Measurements from ENCODE around the gene HSD17B4. TPM values are rescaled to one million over a fixed set of nuclear protein-coding genes. Genes with fewer than 3 reads are reported as not detected.

Gene HSD17B4
- total and polyA plus RNA-seq, 2 of the 13 experiments (the other 11 are each of a cell fraction or from before 2014, with no cell fraction given) = 178 to 399 TPM

- TF ChIP-seq ZNF749 (CRISPR knock-in tag; IDR thresholded peaks at IDR 0.05; ENCODE audit: borderline replicate concordance) (0 out of 2 replicates have a peak, but pooled peaks have one; percentile 41), ZNF496 (CRISPR knock-in tag; IDR thresholded peaks at IDR 0.05; ENCODE audit: insufficient replicate concordance) (no peak), PAWR (CRISPR knock-in tag; IDR thresholded peaks at IDR 0.05; ENCODE audit: borderline replicate concordance) (no peak), KDM2A (CRISPR knock-in tag; IDR thresholded peaks at IDR 0.05; ENCODE audit: borderline replicate concordance, low read depth) (peak; percentile 87; the same call in 1 of the 2 replicates), REXO4 (CRISPR knock-in tag; IDR thresholded peaks at IDR 0.05; ENCODE audit: borderline replicate concordance) (no peak), ZNF343 (CRISPR knock-in tag; IDR thresholded peaks at IDR 0.05) (no peak), SIN3B (IDR thresholded peaks at IDR 0.05; ENCODE audit: low read length) (no peak), PBX2 (CRISPR knock-in tag; IDR thresholded peaks at IDR 0.05) (no peak), ZBTB1 (CRISPR knock-in tag; IDR thresholded peaks at IDR 0.05; ENCODE audit: borderline replicate concordance) (no peak), CAMTA2 (CRISPR knock-in tag; IDR thresholded peaks at IDR 0.05; ENCODE audit: borderline replicate concordance) (no peak), YY1 (IDR thresholded peaks at IDR 0.05; ENCODE audit: insufficient read depth, insufficient replicate concordance, low read depth, low read length) (peak; percentile 74), ZNF33A (CRISPR knock-in tag; IDR thresholded peaks at IDR 0.05; ENCODE audit: borderline replicate concordance) (no peak), ZNF337 (CRISPR knock-in tag; IDR thresholded peaks at IDR 0.05; ENCODE audit: borderline replicate concordance, low read depth) (no peak), ATM (IDR thresholded peaks at IDR 0.05; ENCODE audit: borderline replicate concordance) (no peak), FOXK1 (CRISPR knock-in tag; IDR thresholded peaks at IDR 0.05; ENCODE audit: borderline replicate concordance, low read depth) (no peak), ZMYM4 (CRISPR knock-in tag; IDR thresholded peaks at IDR 0.05) (peak; percentile 85), MXI1 (IDR thresholded peaks at IDR 0.05; ENCODE audit: borderline replicate concordance, low read depth, low read length) (peak; percentile 55; the same call in 1 of the 3 replicates), REL (CRISPR knock-in tag; conservative IDR thresholded peaks at IDR 0.05) (peak; percentile 65), ZNF256 (CRISPR knock-in tag; conservative IDR thresholded peaks at IDR 0.05) (no peak), BRD4 (CRISPR knock-in tag; IDR thresholded peaks at IDR 0.05) (peak; percentile 67; the same call in 1 of the 2 replicates), FOXK2 (IDR thresholded peaks at IDR 0.05) (no peak), SPEN (CRISPR knock-in tag; IDR thresholded peaks at IDR 0.05; ENCODE audit: low read depth) (peak; percentile 47; the same call in 1 of the 2 replicates)
- TF ChIP-seq, protein P1, sequence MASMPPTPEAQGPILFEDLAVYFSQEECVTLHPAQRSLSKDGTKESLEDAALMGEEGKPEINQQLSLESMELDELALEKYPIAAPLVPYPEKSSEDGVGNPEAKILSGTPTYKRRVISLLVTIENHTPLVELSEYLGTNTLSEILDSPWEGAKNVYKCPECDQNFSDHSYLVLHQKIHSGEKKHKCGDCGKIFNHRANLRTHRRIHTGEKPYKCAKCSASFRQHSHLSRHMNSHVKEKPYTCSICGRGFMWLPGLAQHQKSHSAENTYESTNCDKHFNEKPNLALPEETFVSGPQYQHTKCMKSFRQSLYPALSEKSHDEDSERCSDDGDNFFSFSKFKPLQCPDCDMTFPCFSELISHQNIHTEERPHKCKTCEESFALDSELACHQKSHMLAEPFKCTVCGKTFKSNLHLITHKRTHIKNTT (CRISPR knock-in tag; IDR thresholded peaks at IDR 0.05) = no peak
- TF ChIP-seq, protein P2, sequence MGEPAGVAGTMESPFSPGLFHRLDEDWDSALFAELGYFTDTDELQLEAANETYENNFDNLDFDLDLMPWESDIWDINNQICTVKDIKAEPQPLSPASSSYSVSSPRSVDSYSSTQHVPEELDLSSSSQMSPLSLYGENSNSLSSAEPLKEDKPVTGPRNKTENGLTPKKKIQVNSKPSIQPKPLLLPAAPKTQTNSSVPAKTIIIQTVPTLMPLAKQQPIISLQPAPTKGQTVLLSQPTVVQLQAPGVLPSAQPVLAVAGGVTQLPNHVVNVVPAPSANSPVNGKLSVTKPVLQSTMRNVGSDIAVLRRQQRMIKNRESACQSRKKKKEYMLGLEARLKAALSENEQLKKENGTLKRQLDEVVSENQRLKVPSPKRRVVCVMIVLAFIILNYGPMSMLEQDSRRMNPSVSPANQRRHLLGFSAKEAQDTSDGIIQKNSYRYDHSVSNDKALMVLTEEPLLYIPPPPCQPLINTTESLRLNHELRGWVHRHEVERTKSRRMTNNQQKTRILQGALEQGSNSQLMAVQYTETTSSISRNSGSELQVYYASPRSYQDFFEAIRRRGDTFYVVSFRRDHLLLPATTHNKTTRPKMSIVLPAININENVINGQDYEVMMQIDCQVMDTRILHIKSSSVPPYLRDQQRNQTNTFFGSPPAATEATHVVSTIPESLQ (CRISPR knock-in tag; conservative IDR thresholded peaks at IDR 0.05) = no peak
- TF ChIP-seq, protein P3, sequence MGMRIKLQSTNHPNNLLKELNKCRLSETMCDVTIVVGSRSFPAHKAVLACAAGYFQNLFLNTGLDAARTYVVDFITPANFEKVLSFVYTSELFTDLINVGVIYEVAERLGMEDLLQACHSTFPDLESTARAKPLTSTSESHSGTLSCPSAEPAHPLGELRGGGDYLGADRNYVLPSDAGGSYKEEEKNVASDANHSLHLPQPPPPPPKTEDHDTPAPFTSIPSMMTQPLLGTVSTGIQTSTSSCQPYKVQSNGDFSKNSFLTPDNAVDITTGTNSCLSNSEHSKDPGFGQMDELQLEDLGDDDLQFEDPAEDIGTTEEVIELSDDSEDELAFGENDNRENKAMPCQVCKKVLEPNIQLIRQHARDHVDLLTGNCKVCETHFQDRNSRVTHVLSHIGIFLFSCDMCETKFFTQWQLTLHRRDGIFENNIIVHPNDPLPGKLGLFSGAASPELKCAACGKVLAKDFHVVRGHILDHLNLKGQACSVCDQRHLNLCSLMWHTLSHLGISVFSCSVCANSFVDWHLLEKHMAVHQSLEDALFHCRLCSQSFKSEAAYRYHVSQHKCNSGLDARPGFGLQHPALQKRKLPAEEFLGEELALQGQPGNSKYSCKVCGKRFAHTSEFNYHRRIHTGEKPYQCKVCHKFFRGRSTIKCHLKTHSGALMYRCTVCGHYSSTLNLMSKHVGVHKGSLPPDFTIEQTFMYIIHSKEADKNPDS (CRISPR knock-in tag; IDR thresholded peaks at IDR 0.05) = peak; percentile 97
These were observed at the start of gene HSD17B4 (continued) for GRCh38 chr5:119452373-119453039.
